SK-N-SH (cell line): ENCODE data around the gene DENND2D. TPM values are rescaled to one million over a fixed set of nuclear protein-coding genes. Genes with fewer than 3 reads are reported as not detected.

Experiments
- CTCF ChIA-PET: fragments of 300-600, 350-600 bp; formaldehyde crosslinking; extraction: SDS; loops from one replicate; lab custom pipeline; 2021; lab: Yijun Ruan, JAX
- POLR2A ChIA-PET: fragments of 350-600 bp; sonication (Branson Sonifier 250); formaldehyde crosslinking; extraction: SDS; loops from one replicate; lab custom pipeline; 2020; ENCODE audit warnings: antibody characterized with exemption, inconsistent platforms; lab: Yijun Ruan, JAX
- DNase-seq: peaks from one replicate; pipeline ENCODE4 v3.0.0; 2012
- H2AFZ ChIP-seq: fragments of 200-600 bp; sonication (generic); 2 replicates; pipeline ENCODE4 v1.8.1; 2016; ENCODE audit warnings: antibody characterized with exemption, mild to moderate bottlenecking, low read depth
- H3F3A ChIP-seq: fragments of 200-600 bp; sonication (generic); replicated peaks from 2 replicates; pipeline ENCODE3; 2016; ENCODE audit warnings: antibody characterized with exemption, mild to moderate bottlenecking; ENCODE audit not compliant: insufficient read depth
- H3K27ac ChIP-seq, 2 experiments: fragments of 200-500 bp in 1 of 2; fragments of 200-600 bp in 1 of 2; sonication (Bioruptor generic) in 1 of 2; sonication (generic), shearing (Covaris generic) in 1 of 2; 2 replicates each; pipeline versions ENCODE4 v1.5.1 to v1.6.1; 2014 to 2016; ENCODE audit warnings: low read depth in 2 of 2, inconsistent platforms in 1 of 2, low read length in 1 of 2, mild to moderate bottlenecking in 1 of 2, mixed read lengths in 1 of 2
- H3K27me3 ChIP-seq: fragments of 200-600 bp; sonication (generic), shearing (Covaris generic); 2 replicates; pipeline ENCODE4 v1.6.1; 2016; ENCODE audit warnings: mixed run types; ENCODE audit not compliant: insufficient read depth
- H3K36me3 ChIP-seq, 2 experiments: fragments of 200-500 bp in 1 of 2; fragments of 200-600 bp in 1 of 2; sonication (Bioruptor generic) in 1 of 2; sonication (generic) in 1 of 2; replicated peaks in 1 of 2; 2 replicates each; pipeline versions ENCODE3 to v1.5.1; 2014 to 2016; ENCODE audit warnings: low read length in 1 of 2, mild to moderate bottlenecking in 1 of 2; ENCODE audit not compliant: insufficient read depth in 2 of 2, control insufficient read depth in 1 of 2
- H3K4me1 ChIP-seq, 2 experiments: fragments of 200-500 bp in 1 of 2; fragments of 200-600 bp in 1 of 2; sonication (Bioruptor generic) in 1 of 2; sonication (generic), shearing (Covaris generic) in 1 of 2; 2 replicates each; pipeline versions ENCODE4 v1.5.1 to v1.6.1; 2014 to 2016; ENCODE audit warnings: low read depth in 1 of 2, low read length in 1 of 2, mixed run types in 1 of 2; ENCODE audit not compliant: insufficient read depth in 2 of 2, control insufficient read depth in 1 of 2
- H3K4me2 ChIP-seq: fragments of 200-600 bp; sonication (generic), shearing (Covaris generic); 2 replicates; pipeline ENCODE4 v1.6.1; 2017; ENCODE audit warnings: mixed run types
- H3K4me3 ChIP-seq, 2 experiments: fragments of 200-500 bp in 1 of 2; fragments of 200-600 bp in 1 of 2; sonication (Bioruptor generic) in 1 of 2; sonication (generic), shearing (Covaris generic) in 1 of 2; 2 replicates each; pipeline versions ENCODE4 v1.5.1 to v1.8.1; 2014 to 2016; ENCODE audit warnings: low read depth in 2 of 2, inconsistent platforms in 1 of 2, low read length in 1 of 2, mild to moderate bottlenecking in 1 of 2, mixed read lengths in 1 of 2, moderate library complexity in 1 of 2
- H3K79me2 ChIP-seq: fragments of 200-600 bp; sonication (generic); 2 replicates; pipeline ENCODE4 v1.8.1; 2017; ENCODE audit warnings: mild to moderate bottlenecking; ENCODE audit not compliant: insufficient read depth
- H3K9ac ChIP-seq: fragments of 200-600 bp; sonication (generic); 2 replicates; pipeline ENCODE4 v1.6.1; 2017; ENCODE audit warnings: mixed run types
- H3K9me2 ChIP-seq: fragments of 200-600 bp; sonication (generic); 2 replicates; pipeline ENCODE4 v1.6.1; 2017; ENCODE audit warnings: mixed run types
- H3K9me3 ChIP-seq: fragments of 200-600 bp; sonication (generic); 2 replicates; pipeline ENCODE4 v1.6.1; 2017; ENCODE audit warnings: mixed run types, mild to moderate bottlenecking, moderate library complexity
- H4K20me1 ChIP-seq: fragments of 200-600 bp; sonication (generic); 2 replicates; pipeline ENCODE4 v1.6.1; 2017; ENCODE audit warnings: mild to moderate bottlenecking, mixed run types; ENCODE audit not compliant: insufficient read depth
- CHD2 ChIP-seq: fragments of 150-350 bp; IDR thresholded peaks from 2 replicates; pipeline ENCODE4 v1.6.1; 2018; ENCODE audit warnings: low read length; ENCODE audit not compliant: partially characterized antibody
- CTCF ChIP-seq: fragments of 200-600 bp; sonication (generic); IDR thresholded peaks from 2 replicates; pipeline ENCODE4 v1.6.1; 2017; ENCODE audit warnings: antibody characterized with exemption, mild to moderate bottlenecking, moderate library complexity
- ELF1 ChIP-seq: IDR thresholded peaks from 2 replicates; pipeline ENCODE4 v1.4.0; 2012
- FOXM1 ChIP-seq: IDR thresholded peaks from 2 replicates; pipeline ENCODE4 v1.4.0; 2012; ENCODE audit warnings: low read depth, mild to moderate bottlenecking
- IRF3 ChIP-seq: fragments of 150-350 bp; IDR thresholded peaks from 2 replicates; pipeline ENCODE4 v1.6.1; 2016; ENCODE audit warnings: mild to moderate bottlenecking, low read depth, low read length
- JUND ChIP-seq: IDR thresholded peaks from 2 replicates; pipeline ENCODE4 v1.4.0; 2012
- MEF2A ChIP-seq: IDR thresholded peaks from 2 replicates; pipeline ENCODE4 v1.4.0; 2012; ENCODE audit warnings: low read depth, borderline replicate concordance
- NFIC ChIP-seq: IDR thresholded peaks from 2 replicates; pipeline ENCODE4 v1.4.0; 2012; ENCODE audit warnings: borderline replicate concordance
- POLR2AphosphoS5 ChIP-seq: IDR thresholded peaks from 2 replicates; pipeline ENCODE4 v1.6.1; 2012; ENCODE audit warnings: low read depth, low read length
- RCOR1 ChIP-seq: fragments of 150-350 bp; IDR thresholded peaks from 2 replicates; pipeline ENCODE4 v1.6.1; 2017; ENCODE audit warnings: antibody characterized with exemption, low read length
- RFX5 ChIP-seq: IDR thresholded peaks from 2 replicates; pipeline ENCODE4 v1.6.1; 2012; ENCODE audit warnings: mild to moderate bottlenecking, improper control_type of control experiment, low read length
- TCF12 ChIP-seq: IDR thresholded peaks from 2 replicates; pipeline ENCODE4 v1.4.0; 2012
- YY1 ChIP-seq: IDR thresholded peaks from 2 replicates; pipeline ENCODE4 v1.4.0; 2012; ENCODE audit warnings: low read depth, mild to moderate bottlenecking
- WGBS: methylation state at CpG from one replicate; pipeline ENCODE4 v1.1.6; 2017; ENCODE audit warnings: low lambda C conversion rate; 5-methylcytosine and 5-hydroxymethylcytosine counted together
- polyA plus RNA-seq, 3 experiments: library from polyadenylated mRNA; depleted of rRNA; stranded (reverse); fragments of >200 nt; gene quantifications; 2 replicates each; pipeline ENCODE4 v1.2.3, GENCODE V29; 2012
- TF ChIP-seq, protein P1 (sequence below): IDR thresholded peaks from 2 replicates; pipeline ENCODE4 v1.4.0; 2012; ENCODE audit warnings: low read depth, borderline replicate concordance
- TF ChIP-seq, protein P2 (sequence below): fragments of 150-350 bp; IDR thresholded peaks from 2 replicates; pipeline ENCODE4 v1.6.1; 2017; ENCODE audit warnings: antibody characterized with exemption, low read length, low read depth, borderline replicate concordance
- TF ChIP-seq, protein P3 (sequence below): IDR thresholded peaks from 2 replicates; pipeline ENCODE4 v1.6.1; 2012; ENCODE audit warnings: mild to moderate bottlenecking, low read depth, low read length, moderate library complexity

Gene DENND2D
- polyA plus RNA-seq, 1 of the 3 experiments (the other 2 are of a cell fraction), result 1.3 TPM

GRCh38 chr1:111151838-111152237 lies 48.6 kb downstream of the DENND2D start:
- Histone ChIP-seq H2AFZ (no peak overlapping the region), H4K20me1 (no peaks in the 10 kb centered on the region), H3K4me2 (no peak overlapping the region), H3K9me3 (no peaks in the 10 kb centered on the region), H3K27ac (no peak overlapping the region), H3K9me2 (no peaks in the 10 kb centered on the region), H3K4me3 (no peak overlapping the region), H3F3A (no peaks in the 10 kb centered on the region), H3K4me1 (peaks cover 0 to 1% of the 10 kb centered on the region in 2 experiments; a peak in 1 of 4 replicates), H3K36me3 (peaks cover 44 to 78% of the 10 kb centered on the region in 2 experiments), H3K27me3 (no peaks in the 10 kb centered on the region), H3K79me2 (peaks cover 78% of the 10 kb centered on the region), H3K9ac (no peak overlapping the region)
- CTCF ChIA-PET, result no interaction called here
- TF ChIP-seq, protein P1, sequence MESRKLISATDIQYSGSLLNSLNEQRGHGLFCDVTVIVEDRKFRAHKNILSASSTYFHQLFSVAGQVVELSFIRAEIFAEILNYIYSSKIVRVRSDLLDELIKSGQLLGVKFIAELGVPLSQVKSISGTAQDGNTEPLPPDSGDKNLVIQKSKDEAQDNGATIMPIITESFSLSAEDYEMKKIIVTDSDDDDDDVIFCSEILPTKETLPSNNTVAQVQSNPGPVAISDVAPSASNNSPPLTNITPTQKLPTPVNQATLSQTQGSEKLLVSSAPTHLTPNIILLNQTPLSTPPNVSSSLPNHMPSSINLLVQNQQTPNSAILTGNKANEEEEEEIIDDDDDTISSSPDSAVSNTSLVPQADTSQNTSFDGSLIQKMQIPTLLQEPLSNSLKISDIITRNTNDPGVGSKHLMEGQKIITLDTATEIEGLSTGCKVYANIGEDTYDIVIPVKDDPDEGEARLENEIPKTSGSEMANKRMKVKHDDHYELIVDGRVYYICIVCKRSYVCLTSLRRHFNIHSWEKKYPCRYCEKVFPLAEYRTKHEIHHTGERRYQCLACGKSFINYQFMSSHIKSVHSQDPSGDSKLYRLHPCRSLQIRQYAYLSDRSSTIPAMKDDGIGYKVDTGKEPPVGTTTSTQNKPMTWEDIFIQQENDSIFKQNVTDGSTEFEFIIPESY, result no peak
- TF ChIP-seq RFX5 (no peak), IRF3 (no peak), RCOR1 (no peak), NFIC (no peak), MEF2A (no peak), CHD2 (no peak), POLR2AphosphoS5 (no peak), FOXM1 (no peak), CTCF (no peak), JUND (no peak), TCF12 (no peak), ELF1 (no peak), YY1 (no peak)
- TF ChIP-seq, protein P2, sequence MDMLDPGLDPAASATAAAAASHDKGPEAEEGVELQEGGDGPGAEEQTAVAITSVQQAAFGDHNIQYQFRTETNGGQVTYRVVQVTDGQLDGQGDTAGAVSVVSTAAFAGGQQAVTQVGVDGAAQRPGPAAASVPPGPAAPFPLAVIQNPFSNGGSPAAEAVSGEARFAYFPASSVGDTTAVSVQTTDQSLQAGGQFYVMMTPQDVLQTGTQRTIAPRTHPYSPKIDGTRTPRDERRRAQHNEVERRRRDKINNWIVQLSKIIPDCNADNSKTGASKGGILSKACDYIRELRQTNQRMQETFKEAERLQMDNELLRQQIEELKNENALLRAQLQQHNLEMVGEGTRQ, result no peak
- TF ChIP-seq, protein P3, sequence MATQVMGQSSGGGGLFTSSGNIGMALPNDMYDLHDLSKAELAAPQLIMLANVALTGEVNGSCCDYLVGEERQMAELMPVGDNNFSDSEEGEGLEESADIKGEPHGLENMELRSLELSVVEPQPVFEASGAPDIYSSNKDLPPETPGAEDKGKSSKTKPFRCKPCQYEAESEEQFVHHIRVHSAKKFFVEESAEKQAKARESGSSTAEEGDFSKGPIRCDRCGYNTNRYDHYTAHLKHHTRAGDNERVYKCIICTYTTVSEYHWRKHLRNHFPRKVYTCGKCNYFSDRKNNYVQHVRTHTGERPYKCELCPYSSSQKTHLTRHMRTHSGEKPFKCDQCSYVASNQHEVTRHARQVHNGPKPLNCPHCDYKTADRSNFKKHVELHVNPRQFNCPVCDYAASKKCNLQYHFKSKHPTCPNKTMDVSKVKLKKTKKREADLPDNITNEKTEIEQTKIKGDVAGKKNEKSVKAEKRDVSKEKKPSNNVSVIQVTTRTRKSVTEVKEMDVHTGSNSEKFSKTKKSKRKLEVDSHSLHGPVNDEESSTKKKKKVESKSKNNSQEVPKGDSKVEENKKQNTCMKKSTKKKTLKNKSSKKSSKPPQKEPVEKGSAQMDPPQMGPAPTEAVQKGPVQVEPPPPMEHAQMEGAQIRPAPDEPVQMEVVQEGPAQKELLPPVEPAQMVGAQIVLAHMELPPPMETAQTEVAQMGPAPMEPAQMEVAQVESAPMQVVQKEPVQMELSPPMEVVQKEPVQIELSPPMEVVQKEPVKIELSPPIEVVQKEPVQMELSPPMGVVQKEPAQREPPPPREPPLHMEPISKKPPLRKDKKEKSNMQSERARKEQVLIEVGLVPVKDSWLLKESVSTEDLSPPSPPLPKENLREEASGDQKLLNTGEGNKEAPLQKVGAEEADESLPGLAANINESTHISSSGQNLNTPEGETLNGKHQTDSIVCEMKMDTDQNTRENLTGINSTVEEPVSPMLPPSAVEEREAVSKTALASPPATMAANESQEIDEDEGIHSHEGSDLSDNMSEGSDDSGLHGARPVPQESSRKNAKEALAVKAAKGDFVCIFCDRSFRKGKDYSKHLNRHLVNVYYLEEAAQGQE, result no peak
- DNase-seq, result no peak
- WGBS, result 82% methylated on average over 3 of the region's 3 CpGs
- POLR2A ChIA-PET, result interaction anchor here (1.1 kb wide), 1 partner anchor 19 kb away, joined by 8 read pairs; no protein-coding TSS in a partner anchor
